Smooth muscle cell (in vitro differentiated cells): ENCODE data around the gene ABCG4. TPM values are rescaled to one million over a fixed set of nuclear protein-coding genes. Genes with fewer than 3 reads are reported as not detected.

Source experiments
- DNase-seq: peaks from one replicate; lab custom pipeline; 2025; ENCODE audit not compliant: unreplicated experiment; lab: John Stamatoyannopoulos, UW
- H2AFZ ChIP-seq: fragments of 200-600 bp; sonication (generic); 2 replicates; pipeline ENCODE4 v1.6.0; 2016; ENCODE audit warnings: antibody characterized with exemption, low read depth, mild to moderate bottlenecking
- H3F3A ChIP-seq: fragments of 200-600 bp; sonication (generic); 2 replicates; pipeline ENCODE4 v1.6.0; 2017; ENCODE audit warnings: antibody characterized with exemption, low read depth
- H3K27ac ChIP-seq: fragments of 200-600 bp; sonication (generic); 2 replicates; pipeline ENCODE4 v1.5.1; 2016; ENCODE audit warnings: low read depth, mild to moderate bottlenecking
- H3K27me3 ChIP-seq: fragments of 200-600 bp; sonication (generic); 2 replicates; pipeline ENCODE4 v1.6.1; 2016; ENCODE audit warnings: low read depth, mild to moderate bottlenecking
- H3K36me3 ChIP-seq: fragments of 200-600 bp; sonication (generic); 2 replicates; pipeline ENCODE4 v1.5.1; 2016; ENCODE audit warnings: low read depth
- H3K4me1 ChIP-seq: fragments of 200-600 bp; sonication (generic); 2 replicates; pipeline ENCODE4 v1.5.1; 2016; ENCODE audit warnings: low read depth
- H3K4me2 ChIP-seq: fragments of 200-600 bp; sonication (generic); 2 replicates; pipeline ENCODE4 v1.6.0; 2016; ENCODE audit warnings: mild to moderate bottlenecking
- H3K4me3 ChIP-seq: fragments of 200-600 bp; sonication (generic); 2 replicates; pipeline ENCODE4 v1.5.1; 2016; ENCODE audit warnings: mild to moderate bottlenecking
- H3K79me2 ChIP-seq: fragments of 200-600 bp; sonication (generic); 2 replicates; pipeline ENCODE4 v1.6.0; 2016; ENCODE audit warnings: low read depth, mild to moderate bottlenecking
- H3K9ac ChIP-seq: fragments of 200-600 bp; sonication (generic); 2 replicates; pipeline ENCODE4 v1.6.0; 2016; ENCODE audit warnings: low read depth
- H3K9me3 ChIP-seq: fragments of 200-600 bp; sonication (generic); replicated peaks from 2 replicates; pipeline ENCODE4 v1.5.1; 2016; ENCODE audit warnings: low read depth
- H4K20me1 ChIP-seq: fragments of 200-600 bp; sonication (generic); 2 replicates; pipeline ENCODE4 v1.6.0; 2016; ENCODE audit warnings: low read depth
- WGBS: methylation state at CpG from one replicate; pipeline ENCODE4 v1.1.7; 2016; ENCODE audit warnings: low lambda C conversion rate; 5-methylcytosine and 5-hydroxymethylcytosine counted together
- polyA plus RNA-seq: library from polyadenylated mRNA; unstranded; fragments of >200 nt; fragmentation: Nextera tagmentation; extraction: Ambion mirVana; gene quantifications from 2 replicates; pipeline ENCODE4 v1.2.1, GENCODE V29; 2016
- total RNA-seq: library from RNA; depleted of rRNA; stranded (reverse); fragments of >200 nt; gene quantifications from 2 replicates; pipeline ENCODE4 v1.2.3, GENCODE V29; 2014
- TF ChIP-seq, protein P1 (sequence below): fragments of 200-600 bp; sonication (generic); IDR thresholded peaks from 2 replicates; pipeline ENCODE4 v1.5.1; 2017; ENCODE audit warnings: borderline replicate concordance, mild to moderate bottlenecking, antibody characterized with exemption; ENCODE audit not compliant: insufficient read depth, poor library complexity, severe bottlenecking

The ABCG4 gene
- total and polyA plus RNA-seq, 2 experiments from 2014 or later = 0.85 to 2.1 TPM

DNA sequence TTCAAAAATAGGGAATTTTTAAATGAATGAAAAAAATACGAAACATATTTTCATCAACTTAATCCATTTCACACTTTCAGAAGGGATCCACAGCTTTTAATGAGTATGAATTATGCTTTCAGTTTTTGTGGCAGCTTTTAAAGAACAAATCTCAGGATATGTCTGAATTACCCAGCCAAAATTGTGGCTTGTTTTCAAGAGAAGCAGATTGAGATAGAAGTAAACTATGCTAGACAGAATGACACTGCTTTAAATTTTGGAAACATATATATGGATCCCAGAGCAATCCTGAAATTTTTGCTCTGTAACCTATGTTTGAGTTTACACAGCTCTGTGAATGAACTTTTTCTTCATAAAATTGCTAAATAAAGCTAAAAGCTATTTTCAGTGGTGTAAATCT lies 29.9 kb upstream of the ABCG4 start:
- H3K27ac ChIP-seq = no peak overlapping the region
- H3K27me3 ChIP-seq = no peaks in the 10 kb centered on the region
- DNase-seq = no peak
- H3K9me3 ChIP-seq = no peaks in the 10 kb centered on the region
- TF ChIP-seq, protein P1, sequence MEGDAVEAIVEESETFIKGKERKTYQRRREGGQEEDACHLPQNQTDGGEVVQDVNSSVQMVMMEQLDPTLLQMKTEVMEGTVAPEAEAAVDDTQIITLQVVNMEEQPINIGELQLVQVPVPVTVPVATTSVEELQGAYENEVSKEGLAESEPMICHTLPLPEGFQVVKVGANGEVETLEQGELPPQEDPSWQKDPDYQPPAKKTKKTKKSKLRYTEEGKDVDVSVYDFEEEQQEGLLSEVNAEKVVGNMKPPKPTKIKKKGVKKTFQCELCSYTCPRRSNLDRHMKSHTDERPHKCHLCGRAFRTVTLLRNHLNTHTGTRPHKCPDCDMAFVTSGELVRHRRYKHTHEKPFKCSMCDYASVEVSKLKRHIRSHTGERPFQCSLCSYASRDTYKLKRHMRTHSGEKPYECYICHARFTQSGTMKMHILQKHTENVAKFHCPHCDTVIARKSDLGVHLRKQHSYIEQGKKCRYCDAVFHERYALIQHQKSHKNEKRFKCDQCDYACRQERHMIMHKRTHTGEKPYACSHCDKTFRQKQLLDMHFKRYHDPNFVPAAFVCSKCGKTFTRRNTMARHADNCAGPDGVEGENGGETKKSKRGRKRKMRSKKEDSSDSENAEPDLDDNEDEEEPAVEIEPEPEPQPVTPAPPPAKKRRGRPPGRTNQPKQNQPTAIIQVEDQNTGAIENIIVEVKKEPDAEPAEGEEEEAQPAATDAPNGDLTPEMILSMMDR = no peak
- H3K9ac ChIP-seq = no peak overlapping the region
- WGBS = 100% methylated on average over 1 of the region's 1 CpG
- no peaks in the 10 kb centered on the region for H3F3A ChIP-seq
- no peaks in the 10 kb centered on the region for H3K36me3 ChIP-seq
- H3K79me2 ChIP-seq = peaks cover 21% of the 10 kb centered on the region
- no peak overlapping the region for H3K4me2 ChIP-seq
- no peak overlapping the region for H2AFZ ChIP-seq
- no peak overlapping the region for H3K4me3 ChIP-seq
- peaks cover 8% of the 10 kb centered on the region for H4K20me1 ChIP-seq
- peaks cover 6% of the 10 kb centered on the region for H3K4me1 ChIP-seq

DNA sequence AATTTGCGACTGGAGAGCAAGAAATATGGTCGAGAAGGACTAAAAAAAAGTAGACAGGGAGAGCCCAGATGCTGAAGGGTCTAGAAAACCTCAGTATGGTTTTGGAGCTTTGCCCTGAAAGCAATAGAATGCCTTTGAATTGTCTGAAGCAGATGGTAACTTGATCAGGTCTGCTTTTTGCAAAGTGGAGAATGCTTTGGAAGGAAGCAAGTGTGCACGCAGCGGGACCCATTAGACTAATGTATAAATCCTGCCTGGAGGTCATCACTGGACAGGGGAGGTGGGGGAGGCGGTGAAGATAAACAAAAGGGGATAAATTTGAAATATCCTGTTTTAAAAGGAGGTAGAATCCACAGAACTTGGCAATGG lies 28.2 kb upstream of the ABCG4 start:
- H3K79me2 ChIP-seq = peaks cover 27% of the 10 kb centered on the region
- H3K9ac ChIP-seq = peak overlapping the region; percentile 73
- H3K9me3 ChIP-seq = no peaks in the 10 kb centered on the region
- WGBS = 38% methylated on average over 5 of the region's 5 CpGs
- no peak for DNase-seq
- peaks cover 6% of the 10 kb centered on the region for H3K4me1 ChIP-seq
- peak overlapping the region; percentile 89 for H3K4me2 ChIP-seq
- TF ChIP-seq, protein P1 = no peak
- H3K27ac ChIP-seq = peak overlapping the region; percentile 48
- H3K36me3 ChIP-seq = no peaks in the 10 kb centered on the region
- peaks cover 8% of the 10 kb centered on the region for H4K20me1 ChIP-seq
- no peaks in the 10 kb centered on the region for H3F3A ChIP-seq
- H2AFZ ChIP-seq = peak overlapping the region; percentile 87
- H3K4me3 ChIP-seq = peak overlapping the region; percentile 88
- no peaks in the 10 kb centered on the region for H3K27me3 ChIP-seq

DNA sequence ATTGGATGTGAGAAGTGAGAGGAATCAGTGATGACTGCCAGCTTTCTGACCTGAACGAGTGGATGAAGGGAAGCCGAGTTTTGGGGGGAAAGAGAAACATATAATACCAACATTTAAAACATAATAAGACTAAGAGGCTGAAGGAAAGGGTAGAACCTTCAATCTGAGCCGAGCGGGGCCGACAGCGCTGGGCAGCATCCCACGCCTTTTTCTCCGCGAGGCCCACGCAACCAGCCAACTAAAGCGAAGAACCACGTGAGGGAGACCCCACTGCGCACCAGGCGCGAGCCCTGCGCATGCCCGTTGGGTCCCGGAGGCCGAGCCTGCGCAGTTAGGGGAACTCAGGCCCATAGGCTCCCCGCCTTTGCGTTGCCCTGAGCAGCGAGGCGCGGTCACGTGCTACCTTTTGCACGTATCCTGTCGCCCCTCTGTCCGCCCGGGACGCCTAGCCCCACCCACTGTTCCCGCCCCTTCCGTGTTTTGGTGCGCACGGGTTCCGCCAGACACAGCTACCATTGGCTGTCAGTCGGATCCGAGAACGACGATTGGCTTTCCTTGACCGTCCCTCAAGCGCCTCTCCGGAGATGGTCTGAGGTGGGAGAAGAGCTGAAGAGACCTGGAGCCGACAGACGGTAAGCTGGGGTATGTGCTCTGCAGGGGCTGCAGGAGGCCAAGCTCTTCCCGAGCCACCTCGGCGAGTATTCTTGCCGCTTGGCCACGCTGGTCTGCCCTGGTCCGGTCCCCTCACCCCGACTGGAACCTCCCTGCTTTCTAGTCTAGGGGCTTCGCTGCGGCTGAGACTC lies 27.6 kb upstream of the ABCG4 start, which contains the start of gene HINFP:
Gene HINFP, plus strand, starts transcription at position 573 of the 803 bp plus-strand sequence. CDS start 5,365 bp downstream, outside the sequence.
- peak within 1 kb of the TSS; percentile 87 for H2AFZ ChIP-seq
- H3K36me3 ChIP-seq = no peaks in the 10 kb centered on the region
- H4K20me1 ChIP-seq = peaks cover 9% of the 10 kb centered on the region
- H3K4me2 ChIP-seq = peak within 1 kb of the TSS; percentile 98
- WGBS = 1% methylated on average over 54 of the region's 54 CpGs
- H3K4me1 ChIP-seq = peaks cover 6% of the 10 kb centered on the region
- H3K27ac ChIP-seq = peak within 1 kb of the TSS; percentile 49
- no peaks in the 10 kb centered on the region for H3K9me3 ChIP-seq
- H3K79me2 ChIP-seq = peaks cover 27% of the 10 kb centered on the region
- no peaks in the 10 kb centered on the region for H3F3A ChIP-seq
- peak within 1 kb of the TSS; percentile 83 for H3K9ac ChIP-seq
- H3K4me3 ChIP-seq = peak within 1 kb of the TSS; percentile 88
- TF ChIP-seq, protein P1 = no peak
- H3K27me3 ChIP-seq = no peaks in the 10 kb centered on the region
- DNase-seq = peak; percentile 97

DNA sequence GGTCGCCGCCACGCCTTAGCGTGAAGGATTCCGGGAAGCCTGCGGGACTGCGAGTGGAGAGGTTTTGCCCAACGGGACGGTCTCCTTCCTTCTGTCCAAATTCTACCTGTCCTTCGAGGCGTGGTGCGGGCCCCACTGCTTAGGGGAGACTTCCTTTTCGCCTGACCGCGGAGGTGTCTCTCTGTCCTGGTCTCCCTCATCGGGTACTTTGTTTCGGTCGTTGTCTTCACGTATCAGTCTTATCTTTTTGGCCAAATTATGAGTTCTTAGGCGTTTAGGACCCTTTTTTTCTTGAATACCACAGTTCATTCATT lies 27.1 kb upstream of the ABCG4 start:
- peak overlapping the region; percentile 85 for H2AFZ ChIP-seq
- H3F3A ChIP-seq = no peaks in the 10 kb centered on the region
- TF ChIP-seq, protein P1 = no peak
- H3K4me2 ChIP-seq = peak overlapping the region; percentile 98
- H3K4me1 ChIP-seq = peaks cover 6% of the 10 kb centered on the region
- H3K9ac ChIP-seq = peak overlapping the region; percentile 83
- H4K20me1 ChIP-seq = peaks cover 14% of the 10 kb centered on the region
- H3K79me2 ChIP-seq = peaks cover 27% of the 10 kb centered on the region
- DNase-seq = no peak
- 1% methylated on average over 20 of the region's 20 CpGs for WGBS
- H3K36me3 ChIP-seq = no peaks in the 10 kb centered on the region
- no peaks in the 10 kb centered on the region for H3K27me3 ChIP-seq
- H3K4me3 ChIP-seq = peak overlapping the region; percentile 88
- H3K9me3 ChIP-seq = no peaks in the 10 kb centered on the region
- peak overlapping the region; percentile 49 for H3K27ac ChIP-seq
